OCI-LY7 (cell line): Measurements from ENCODE around the gene WDR4. TPM values are rescaled to one million over a fixed set of nuclear protein-coding genes. Genes with fewer than 3 reads are reported as not detected.

Experiments used
- BruUV-seq: library from RNA; stranded (reverse); fragments of 400-500 nt; replicated peaks from 2 replicates; lab custom pipeline; 2021; lab: Mats Ljungman, UMichigan
- CTCF ChIA-PET: fragments of 300-600 bp; sonication (Branson Sonifier 250); formaldehyde crosslinking; loops from one replicate; lab custom pipeline; 2022; ENCODE audit warnings: antibody characterized with exemption; ENCODE audit not compliant: unreplicated experiment; lab: Charles Lee
- POLR2A ChIA-PET: fragments of 300-600 bp; sonication (Branson Sonifier 250); formaldehyde crosslinking; loops from one replicate; lab custom pipeline; 2022; ENCODE audit warnings: antibody characterized with exemption; lab: Charles Lee
- DNase-seq: peaks from one replicate; pipeline ENCODE4 v3.0.0-alpha.2; 2015; ENCODE audit warnings: low spot score
- H2AFZ ChIP-seq: fragments of 200-600 bp; sonication (generic), shearing (Covaris generic); 2 replicates; pipeline ENCODE4 v1.6.1; 2014; ENCODE audit warnings: mild to moderate bottlenecking, antibody characterized with exemption, low read length, moderate library complexity
- H3K27ac ChIP-seq: fragments of 200-600 bp; sonication (generic); 2 replicates; pipeline ENCODE4 v1.5.1; 2014; ENCODE audit warnings: mixed run types, low read depth, mild to moderate bottlenecking, moderate library complexity, low read length, inconsistent platforms; ENCODE audit not compliant: poor library complexity, severe bottlenecking
- H3K36me3 ChIP-seq: fragments of 200-600 bp; sonication (generic); 2 replicates; pipeline ENCODE4 v1.6.1; 2014; ENCODE audit warnings: mild to moderate bottlenecking, antibody characterized with exemption, low read length, moderate library complexity, mixed read lengths; ENCODE audit not compliant: insufficient read depth
- H3K4me1 ChIP-seq: fragments of 200-600 bp; sonication (generic); 2 replicates; pipeline ENCODE4 v1.5.1; 2014; ENCODE audit warnings: mild to moderate bottlenecking, low read length; ENCODE audit not compliant: insufficient read depth, poor library complexity, severe bottlenecking
- H3K4me2 ChIP-seq: fragments of 200-600 bp; sonication (generic); 2 replicates; pipeline ENCODE4 v1.6.1; 2014; ENCODE audit warnings: mild to moderate bottlenecking, low read length
- H3K4me3 ChIP-seq: fragments of 200-600 bp; sonication (generic); 2 replicates; pipeline ENCODE4 v1.5.1; 2014; ENCODE audit warnings: mild to moderate bottlenecking, low read depth, low read length; ENCODE audit not compliant: poor library complexity, severe bottlenecking
- H3K79me2 ChIP-seq: fragments of 200-600 bp; sonication (generic); 2 replicates; pipeline ENCODE4 v1.6.1; 2016; ENCODE audit warnings: low read depth, mild to moderate bottlenecking, low read length, moderate library complexity, mixed read lengths; ENCODE audit not compliant: insufficient read depth
- H3K9me2 ChIP-seq: fragments of 200-600 bp; sonication (generic); 2 replicates; pipeline ENCODE4 v1.6.1; 2016; ENCODE audit warnings: mild to moderate bottlenecking, low read length, mixed read lengths; ENCODE audit not compliant: insufficient read depth
- H3K9me3 ChIP-seq: fragments of 200-600 bp; sonication (generic); 2 replicates; pipeline ENCODE4 v1.6.1; 2014; ENCODE audit warnings: mild to moderate bottlenecking, mixed run types, low read length, mixed read lengths
- H4K20me1 ChIP-seq: fragments of 200-600 bp; sonication (generic); 2 replicates; pipeline ENCODE4 v1.6.1; 2014; ENCODE audit warnings: mild to moderate bottlenecking, antibody characterized with exemption, low read length, moderate library complexity, mixed read lengths; ENCODE audit not compliant: insufficient read depth
- CTCF ChIP-seq: fragments of 200-600 bp; sonication (generic); conservative IDR thresholded peaks from 2 replicates; pipeline ENCODE4 v1.5.1; 2014; ENCODE audit warnings: mild to moderate bottlenecking, antibody characterized with exemption, low read length, moderate library complexity, mixed read lengths
- EZH2phosphoT487 ChIP-seq: fragments of 200-600 bp; sonication (generic); IDR thresholded peaks from 2 replicates; pipeline ENCODE4 v1.6.1; 2018; ENCODE audit warnings: low read depth, borderline replicate concordance, mild to moderate bottlenecking, mixed run types, antibody characterized with exemption, low read length, moderate library complexity, mixed read lengths
- intact Hi-C: fragments of 100-400 bp; cut with micrococcal nuclease; formaldehyde crosslinking; loops from one replicate; pipeline ENCODE4 v1.10.0; 2022; ENCODE audit not compliant: unreplicated experiment
- total RNA-seq, 2 experiments: library from RNA; depleted of rRNA in 1 of 2; stranded (reverse); fragments of >200 nt in 1 of 2; shearing (Covaris generic) in 1 of 2; gene quantifications; 2 replicates each; pipeline ENCODE4 v1.2.3, GENCODE V29; 2014 to 2022

WDR4 gene
- total RNA-seq, 2 experiments from 2014 or later: 45.7 to 73.8 TPM

GRCh38 chr21:42854246-42855010, 24.9 kb downstream of the WDR4 start:
- no peak for DNase-seq
- Histone ChIP-seq H3K9me3 (no peaks in the 10 kb centered on the region), H3K4me3 (no peak overlapping the region), H3K4me2 (no peak overlapping the region), H2AFZ (no peak overlapping the region), H3K4me1 (no peaks in the 10 kb centered on the region), H3K9me2 (no peaks in the 10 kb centered on the region), H3K27ac (no peak overlapping the region), H4K20me1 (peaks cover 5% of the 10 kb centered on the region), H3K79me2 (no peaks in the 10 kb centered on the region), H3K36me3 (peaks cover 99% of the 10 kb centered on the region)
- BruUV-seq: no TSS peak
- intact Hi-C loops: no loop called here
- ChIA-PET CTCF (no interaction called here), POLR2A (interaction anchor here (0.6 to 1.4 kb wide), 2 partner anchors 11 to 1435 kb away, joined by 3 read pairs; no protein-coding TSS in a partner anchor)
- no peak for TF ChIP-seq EZH2phosphoT487
- no peak for TF ChIP-seq CTCF

- Histone ChIP-seq H3K9me2 (no peaks in the 10 kb centered on the region), H3K9me3 (no peaks in the 10 kb centered on the region), H3K79me2 (no peaks in the 10 kb centered on the region), H2AFZ (no peak overlapping the region), H3K4me3 (no peak overlapping the region), H3K36me3 (peaks cover 98% of the 10 kb centered on the region), H4K20me1 (peaks cover 5% of the 10 kb centered on the region), H3K4me1 (no peaks in the 10 kb centered on the region), H3K27ac (no peak overlapping the region), H3K4me2 (no peak overlapping the region)
- TF ChIP-seq EZH2phosphoT487 (no peak), CTCF (no peak)
- intact Hi-C loops: no loop called here
- POLR2A ChIA-PET: interaction anchor here (0.6 kb wide), 1 partner anchor 1435 kb away, joined by 3 read pairs; no protein-coding TSS in a partner anchor
- DNase-seq: no peak
- no TSS peak for BruUV-seq
- CTCF ChIA-PET: no interaction called here
These were observed 25.7 kb downstream of the WDR4 start for GRCh38 chr21:42853621-42854020.
